Measurements from ENCODE around the gene ACOT8. TPM values are rescaled to one million over a fixed set of nuclear protein-coding genes. Genes with fewer than 3 reads are reported as not detected.

Gene ACOT8
- total and polyA plus RNA-seq, 9 of the 15 experiments (the other 6 are each of a cell fraction or from before 2014, with no cell fraction given): 8.2 to 46.7 (median 20.7) TPM

GRCh38 chr20:45857114-45857881, at the start of gene ACOT8, which contains the start of gene ZSWIM3 (continued):
- peak; percentile 99 for TF ChIP-seq RBM25 (IDR thresholded peaks at IDR 0.05; ENCODE audit: low read depth, low read length, severe bottlenecking)
- no peak for TF ChIP-seq JUN (IDR thresholded peaks at IDR 0.05; ENCODE audit: borderline replicate concordance, low read depth, low read length)
- no peak for TF ChIP-seq JUN (CRISPR knock-in tag; IDR thresholded peaks at IDR 0.05; ENCODE audit: borderline replicate concordance)
- no peak for TF ChIP-seq CHCHD3 (CRISPR knock-in tag; IDR thresholded peaks at IDR 0.05)
- TF ChIP-seq KLF16 (IDR thresholded peaks at IDR 0.05): no peak
- TF ChIP-seq ZNF436 (CRISPR knock-in tag; IDR thresholded peaks at IDR 0.05): no peak
- no peak for TF ChIP-seq HNRNPH1 (optimal IDR thresholded peaks at IDR 0.05; ENCODE audit: low read depth, low read length)
- TF ChIP-seq SUPT5H (IDR thresholded peaks at IDR 0.05): peak; percentile 74
- TF ChIP-seq, protein P1, sequence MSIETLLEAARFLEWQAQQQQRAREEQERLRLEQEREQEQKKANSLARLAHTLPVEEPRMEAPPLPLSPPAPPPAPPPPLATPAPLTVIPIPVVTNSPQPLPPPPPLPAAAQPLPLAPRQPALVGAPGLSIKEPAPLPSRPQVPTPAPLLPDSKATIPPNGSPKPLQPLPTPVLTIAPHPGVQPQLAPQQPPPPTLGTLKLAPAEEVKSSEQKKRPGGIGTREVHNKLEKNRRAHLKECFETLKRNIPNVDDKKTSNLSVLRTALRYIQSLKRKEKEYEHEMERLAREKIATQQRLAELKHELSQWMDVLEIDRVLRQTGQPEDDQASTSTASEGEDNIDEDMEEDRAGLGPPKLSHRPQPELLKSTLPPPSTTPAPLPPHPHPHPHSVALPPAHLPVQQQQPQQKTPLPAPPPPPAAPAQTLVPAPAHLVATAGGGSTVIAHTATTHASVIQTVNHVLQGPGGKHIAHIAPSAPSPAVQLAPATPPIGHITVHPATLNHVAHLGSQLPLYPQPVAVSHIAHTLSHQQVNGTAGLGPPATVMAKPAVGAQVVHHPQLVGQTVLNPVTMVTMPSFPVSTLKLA (conservative IDR thresholded peaks at IDR 0.05): peak; percentile 53 to 76
- no peak for TF ChIP-seq ZNF707 (CRISPR knock-in tag; conservative IDR thresholded peaks at IDR 0.05)
- TF ChIP-seq CREB1 (IDR thresholded peaks at IDR 0.05): no peak
- TF ChIP-seq CREB1 (CRISPR knock-in tag; IDR thresholded peaks at IDR 0.05): 0 out of 2 replicates have a peak, but pooled peaks have one; percentile 35
- TF ChIP-seq MAFG (tag; conservative IDR thresholded peaks at IDR 0.05): no peak
- no peak for TF ChIP-seq ZNF75A (CRISPR knock-in tag; IDR thresholded peaks at IDR 0.05)
- TF ChIP-seq MBD1 (CRISPR knock-in tag; IDR thresholded peaks at IDR 0.05): no peak
- no peak for TF ChIP-seq E2F1 (CRISPR knock-in tag; IDR thresholded peaks at IDR 0.05)
- TF ChIP-seq DDX20 (tag; IDR thresholded peaks at IDR 0.05; ENCODE audit: low read depth): no peak
- TF ChIP-seq ELF4 (CRISPR knock-in tag; IDR thresholded peaks at IDR 0.05): 0 out of 2 replicates have a peak, but pooled peaks have one; percentile 62
- TF ChIP-seq BCL6 (CRISPR knock-in tag; IDR thresholded peaks at IDR 0.05): no peak
- TF ChIP-seq, protein P2, sequence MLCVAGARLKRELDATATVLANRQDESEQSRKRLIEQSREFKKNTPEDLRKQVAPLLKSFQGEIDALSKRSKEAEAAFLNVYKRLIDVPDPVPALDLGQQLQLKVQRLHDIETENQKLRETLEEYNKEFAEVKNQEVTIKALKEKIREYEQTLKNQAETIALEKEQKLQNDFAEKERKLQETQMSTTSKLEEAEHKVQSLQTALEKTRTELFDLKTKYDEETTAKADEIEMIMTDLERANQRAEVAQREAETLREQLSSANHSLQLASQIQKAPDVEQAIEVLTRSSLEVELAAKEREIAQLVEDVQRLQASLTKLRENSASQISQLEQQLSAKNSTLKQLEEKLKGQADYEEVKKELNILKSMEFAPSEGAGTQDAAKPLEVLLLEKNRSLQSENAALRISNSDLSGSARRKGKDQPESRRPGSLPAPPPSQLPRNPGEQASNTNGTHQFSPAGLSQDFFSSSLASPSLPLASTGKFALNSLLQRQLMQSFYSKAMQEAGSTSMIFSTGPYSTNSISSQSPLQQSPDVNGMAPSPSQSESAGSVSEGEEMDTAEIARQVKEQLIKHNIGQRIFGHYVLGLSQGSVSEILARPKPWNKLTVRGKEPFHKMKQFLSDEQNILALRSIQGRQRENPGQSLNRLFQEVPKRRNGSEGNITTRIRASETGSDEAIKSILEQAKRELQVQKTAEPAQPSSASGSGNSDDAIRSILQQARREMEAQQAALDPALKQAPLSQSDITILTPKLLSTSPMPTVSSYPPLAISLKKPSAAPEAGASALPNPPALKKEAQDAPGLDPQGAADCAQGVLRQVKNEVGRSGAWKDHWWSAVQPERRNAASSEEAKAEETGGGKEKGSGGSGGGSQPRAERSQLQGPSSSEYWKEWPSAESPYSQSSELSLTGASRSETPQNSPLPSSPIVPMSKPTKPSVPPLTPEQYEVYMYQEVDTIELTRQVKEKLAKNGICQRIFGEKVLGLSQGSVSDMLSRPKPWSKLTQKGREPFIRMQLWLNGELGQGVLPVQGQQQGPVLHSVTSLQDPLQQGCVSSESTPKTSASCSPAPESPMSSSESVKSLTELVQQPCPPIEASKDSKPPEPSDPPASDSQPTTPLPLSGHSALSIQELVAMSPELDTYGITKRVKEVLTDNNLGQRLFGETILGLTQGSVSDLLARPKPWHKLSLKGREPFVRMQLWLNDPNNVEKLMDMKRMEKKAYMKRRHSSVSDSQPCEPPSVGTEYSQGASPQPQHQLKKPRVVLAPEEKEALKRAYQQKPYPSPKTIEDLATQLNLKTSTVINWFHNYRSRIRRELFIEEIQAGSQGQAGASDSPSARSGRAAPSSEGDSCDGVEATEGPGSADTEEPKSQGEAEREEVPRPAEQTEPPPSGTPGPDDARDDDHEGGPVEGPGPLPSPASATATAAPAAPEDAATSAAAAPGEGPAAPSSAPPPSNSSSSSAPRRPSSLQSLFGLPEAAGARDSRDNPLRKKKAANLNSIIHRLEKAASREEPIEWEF (CRISPR knock-in tag; IDR thresholded peaks at IDR 0.05): no peak

Data from K562 (cell line).